ENCODE data around the gene ACOXL.

Gene ACOXL

DNA sequence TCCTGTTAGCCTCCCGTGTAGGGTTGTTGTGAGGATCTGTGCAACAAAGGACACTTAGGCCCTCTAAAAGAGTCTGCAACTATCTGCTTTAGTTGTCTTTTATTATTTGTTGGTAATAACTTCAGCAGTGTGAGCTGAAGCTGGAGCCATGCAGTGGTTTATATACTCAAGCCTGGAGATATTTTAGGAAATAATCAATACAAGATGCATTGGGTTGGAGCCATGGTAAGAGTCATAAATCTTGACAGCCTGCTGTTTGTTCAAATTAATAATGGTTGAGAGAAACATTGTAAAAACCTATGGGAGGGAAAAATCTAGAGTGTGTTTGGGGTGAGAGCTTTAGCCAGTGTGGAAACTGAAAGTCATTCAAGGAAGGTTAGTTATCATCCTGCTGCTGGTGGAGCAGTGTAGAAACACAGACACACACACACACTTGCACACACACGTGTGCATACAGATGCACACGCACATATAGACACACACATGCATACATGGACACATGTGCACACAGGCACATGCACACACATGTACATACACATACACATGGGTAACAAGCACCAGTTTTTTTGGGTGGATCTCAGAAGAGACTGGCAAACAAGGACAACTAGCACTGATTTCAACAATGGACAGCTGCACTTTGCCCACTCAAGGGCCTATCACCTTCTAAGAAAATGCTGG, 51.0 kb downstream of the ACOXL start:
- TF ChIP-seq, protein P1, sequence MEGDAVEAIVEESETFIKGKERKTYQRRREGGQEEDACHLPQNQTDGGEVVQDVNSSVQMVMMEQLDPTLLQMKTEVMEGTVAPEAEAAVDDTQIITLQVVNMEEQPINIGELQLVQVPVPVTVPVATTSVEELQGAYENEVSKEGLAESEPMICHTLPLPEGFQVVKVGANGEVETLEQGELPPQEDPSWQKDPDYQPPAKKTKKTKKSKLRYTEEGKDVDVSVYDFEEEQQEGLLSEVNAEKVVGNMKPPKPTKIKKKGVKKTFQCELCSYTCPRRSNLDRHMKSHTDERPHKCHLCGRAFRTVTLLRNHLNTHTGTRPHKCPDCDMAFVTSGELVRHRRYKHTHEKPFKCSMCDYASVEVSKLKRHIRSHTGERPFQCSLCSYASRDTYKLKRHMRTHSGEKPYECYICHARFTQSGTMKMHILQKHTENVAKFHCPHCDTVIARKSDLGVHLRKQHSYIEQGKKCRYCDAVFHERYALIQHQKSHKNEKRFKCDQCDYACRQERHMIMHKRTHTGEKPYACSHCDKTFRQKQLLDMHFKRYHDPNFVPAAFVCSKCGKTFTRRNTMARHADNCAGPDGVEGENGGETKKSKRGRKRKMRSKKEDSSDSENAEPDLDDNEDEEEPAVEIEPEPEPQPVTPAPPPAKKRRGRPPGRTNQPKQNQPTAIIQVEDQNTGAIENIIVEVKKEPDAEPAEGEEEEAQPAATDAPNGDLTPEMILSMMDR (IDR thresholded peaks at IDR 0.05; ENCODE audit: control insufficient read depth, extremely low read depth, insufficient read depth) = no peak
- H3K4me3 ChIP-seq (ENCODE audit: low read depth, low read length) = no peak overlapping the region
- DNase-seq (ENCODE audit: low read depth) = no peak

DNA sequence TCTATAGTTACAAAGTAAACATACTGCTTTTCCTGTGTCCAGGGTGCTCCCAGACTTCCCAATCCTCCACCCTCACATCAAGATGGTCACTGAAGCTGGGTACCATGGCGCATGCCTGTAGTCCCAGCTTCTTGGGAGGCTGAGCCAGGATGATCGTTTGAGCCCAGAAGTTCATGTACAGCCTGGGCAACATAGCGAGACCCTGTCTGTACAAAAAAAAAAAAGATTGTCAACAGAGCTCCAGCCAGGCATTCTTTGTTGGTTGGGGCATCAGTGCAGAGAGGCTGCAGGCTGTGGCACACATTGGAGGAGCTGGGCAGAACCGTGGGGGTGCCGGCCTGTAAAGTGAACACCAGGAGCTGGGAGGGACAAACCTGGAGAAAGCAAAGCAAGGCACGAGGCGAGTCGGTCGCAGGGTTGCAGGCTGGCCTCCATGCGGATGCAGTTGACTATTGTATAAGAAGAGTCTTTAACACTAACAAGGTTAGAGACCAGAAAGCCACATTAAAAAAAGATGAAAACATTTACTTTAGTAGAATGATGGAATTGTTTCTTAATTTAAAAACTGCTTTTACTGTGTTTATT, 51.8 kb downstream of the ACOXL start:
- TF ChIP-seq, protein P1 (IDR thresholded peaks at IDR 0.05; ENCODE audit: control insufficient read depth, extremely low read depth, insufficient read depth) = no peak
- no peak for DNase-seq (ENCODE audit: low read depth)
- no peak overlapping the region for H3K4me3 ChIP-seq (ENCODE audit: low read depth, low read length)

DNA sequence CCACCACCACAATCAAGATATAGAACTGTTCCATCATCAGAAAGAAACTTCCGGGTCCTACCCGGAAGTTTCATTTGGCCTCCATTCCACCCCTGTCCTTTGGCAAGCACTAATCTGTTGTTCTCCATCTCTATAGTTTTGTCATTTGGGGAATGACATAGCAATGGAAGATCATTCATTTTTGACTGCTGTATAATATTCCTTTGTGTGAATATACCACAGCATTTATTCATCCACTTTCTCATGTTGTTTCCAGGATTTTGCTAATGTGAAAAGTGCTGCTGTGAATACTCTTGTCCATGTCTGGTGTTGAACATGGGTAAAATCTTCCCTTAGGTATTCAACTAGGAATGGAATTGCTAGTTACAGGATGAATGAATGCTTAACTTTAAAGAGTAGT, 53.1 kb downstream of the ACOXL start:
- H3K4me3 ChIP-seq (ENCODE audit: low read depth, low read length) = no peak overlapping the region
- TF ChIP-seq, protein P1 (IDR thresholded peaks at IDR 0.05; ENCODE audit: control insufficient read depth, extremely low read depth, insufficient read depth) = no peak
- DNase-seq (ENCODE audit: low read depth) = no peak

DNA sequence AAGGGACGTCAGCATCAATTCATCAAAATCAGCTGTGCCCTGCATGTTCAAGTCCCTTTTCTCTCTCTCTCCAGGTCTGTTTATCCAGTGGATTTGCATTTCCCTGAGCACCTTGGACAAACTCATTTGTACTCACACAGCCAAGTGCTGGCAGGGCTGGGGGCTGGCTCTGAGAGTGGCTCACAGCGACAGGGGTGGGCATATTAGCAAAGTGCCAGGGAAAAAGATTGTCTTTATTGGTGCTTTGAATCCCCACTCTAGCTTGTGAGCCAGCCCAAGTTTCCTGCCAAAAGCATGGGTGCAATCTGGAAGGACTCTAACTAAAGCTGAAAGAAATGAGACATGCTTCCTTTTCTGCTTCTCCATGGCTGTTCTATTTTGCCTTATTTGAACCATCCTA, 56.6 kb downstream of the ACOXL start:
- no peak for DNase-seq (ENCODE audit: low read depth)
- TF ChIP-seq, protein P1 (IDR thresholded peaks at IDR 0.05; ENCODE audit: control insufficient read depth, extremely low read depth, insufficient read depth) = no peak

DNA sequence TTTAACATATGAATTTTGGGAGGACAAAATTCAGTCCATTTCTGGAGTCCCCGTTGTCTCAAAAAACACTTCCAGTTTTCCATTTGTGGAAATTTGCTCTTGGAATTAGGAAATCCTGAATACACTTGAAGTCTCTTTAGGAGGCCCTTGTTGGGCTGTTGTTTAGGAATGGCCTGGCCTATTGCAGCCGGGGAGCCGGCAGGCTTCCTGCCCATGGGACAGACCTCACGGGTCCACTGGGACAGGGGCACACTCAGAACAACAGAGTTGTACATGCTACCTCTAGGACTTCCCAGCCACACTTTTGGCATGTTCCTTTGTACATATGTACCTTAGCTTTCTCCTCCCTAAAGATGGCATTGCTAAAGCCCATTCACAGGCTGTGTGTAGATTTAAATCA, 57.3 kb downstream of the ACOXL start:
- no peak for DNase-seq (ENCODE audit: low read depth)
- no peak overlapping the region for H3K4me3 ChIP-seq (ENCODE audit: low read depth, low read length)
- TF ChIP-seq, protein P1 (IDR thresholded peaks at IDR 0.05; ENCODE audit: control insufficient read depth, extremely low read depth, insufficient read depth) = no peak

More for the DNA sequence above, 56.6 kb downstream of the ACOXL start:
- H3K4me3 ChIP-seq (ENCODE audit: low read depth, low read length) = no peak overlapping the region

DNA sequence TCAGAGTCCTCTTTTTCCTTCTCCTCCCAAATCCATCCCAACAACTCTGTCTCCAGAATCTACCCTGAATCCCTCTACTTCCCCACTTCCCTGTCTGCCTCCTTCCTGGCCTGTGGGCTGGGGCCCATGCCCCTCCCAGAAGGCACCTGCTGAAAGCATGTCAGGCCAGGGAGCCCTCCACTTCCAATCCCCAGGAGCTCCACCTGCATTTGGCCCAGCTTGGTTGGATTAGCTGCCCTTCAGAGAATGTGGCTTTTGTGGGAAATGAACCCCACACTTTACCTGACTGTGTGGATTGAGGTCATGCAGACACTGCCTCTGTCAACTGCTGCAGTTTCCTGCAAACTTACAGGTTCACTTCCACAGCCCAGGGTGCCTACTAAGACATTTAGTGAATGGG, 58.5 kb downstream of the ACOXL start:
- TF ChIP-seq, protein P1 (IDR thresholded peaks at IDR 0.05; ENCODE audit: control insufficient read depth, extremely low read depth, insufficient read depth) = no peak
- H3K4me3 ChIP-seq (ENCODE audit: low read depth, low read length) = no peak overlapping the region
- no peak for DNase-seq (ENCODE audit: low read depth)

DNA sequence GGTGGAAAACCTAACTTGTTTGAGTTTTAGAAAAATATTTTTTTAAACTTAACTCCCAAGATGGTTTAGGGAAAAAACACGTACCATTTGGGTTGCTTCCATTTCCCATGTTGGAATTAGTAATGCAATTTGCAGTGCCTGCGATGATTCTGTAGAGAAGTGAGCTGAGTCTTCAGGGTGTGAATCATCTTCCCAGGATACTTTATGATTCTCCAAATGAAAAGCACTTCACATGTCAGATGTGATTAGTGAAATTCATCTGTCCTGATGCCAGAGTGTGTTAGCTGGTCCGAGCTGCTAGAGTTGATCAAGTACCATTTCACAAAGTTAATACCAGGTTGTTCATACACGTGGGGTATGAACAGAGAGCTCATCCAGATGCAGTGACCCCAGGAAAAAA, 59.1 kb downstream of the ACOXL start:
- H3K4me3 ChIP-seq (ENCODE audit: low read depth, low read length) = no peak overlapping the region
- DNase-seq (ENCODE audit: low read depth) = no peak
- TF ChIP-seq, protein P1 (IDR thresholded peaks at IDR 0.05; ENCODE audit: control insufficient read depth, extremely low read depth, insufficient read depth) = no peak

Measured in LNCaP clone FGC (cell line).